SK-N-SH (cell line): ENCODE measurements around the gene CHRND. TPM values are rescaled to one million over a fixed set of nuclear protein-coding genes. Genes with fewer than 3 reads are reported as not detected.
"Not testable (repeated sequence)": the region's sequence is repeated elsewhere in the genome, so short reads cannot be mapped to it uniquely, and the experiment has no call there.

Source experiments
- CTCF ChIA-PET: fragments of 300-600, 350-600 bp; formaldehyde crosslinking; extraction: SDS; loops from one replicate; lab custom pipeline; 2021; lab: Yijun Ruan, JAX
- POLR2A ChIA-PET: fragments of 350-600 bp; sonication (Branson Sonifier 250); formaldehyde crosslinking; extraction: SDS; loops from one replicate; lab custom pipeline; 2020; ENCODE audit warnings: antibody characterized with exemption, inconsistent platforms; lab: Yijun Ruan, JAX
- DNase-seq: peaks from one replicate; pipeline ENCODE4 v3.0.0; 2012
- H2AFZ ChIP-seq: fragments of 200-600 bp; sonication (generic); 2 replicates; pipeline ENCODE4 v1.8.1; 2016; ENCODE audit warnings: antibody characterized with exemption, mild to moderate bottlenecking, low read depth
- H3F3A ChIP-seq: fragments of 200-600 bp; sonication (generic); replicated peaks from 2 replicates; pipeline ENCODE3; 2016; ENCODE audit warnings: antibody characterized with exemption, mild to moderate bottlenecking; ENCODE audit not compliant: insufficient read depth
- H3K27ac ChIP-seq, 2 experiments: fragments of 200-500 bp in 1 of 2; fragments of 200-600 bp in 1 of 2; sonication (Bioruptor generic) in 1 of 2; sonication (generic), shearing (Covaris generic) in 1 of 2; 2 replicates each; pipeline versions ENCODE4 v1.5.1 to v1.6.1; 2014 to 2016; ENCODE audit warnings: low read depth in 2 of 2, inconsistent platforms in 1 of 2, low read length in 1 of 2, mild to moderate bottlenecking in 1 of 2, mixed read lengths in 1 of 2
- H3K27me3 ChIP-seq: fragments of 200-600 bp; sonication (generic), shearing (Covaris generic); 2 replicates; pipeline ENCODE4 v1.6.1; 2016; ENCODE audit warnings: mixed run types; ENCODE audit not compliant: insufficient read depth
- H3K36me3 ChIP-seq, 2 experiments: fragments of 200-500 bp in 1 of 2; fragments of 200-600 bp in 1 of 2; sonication (Bioruptor generic) in 1 of 2; sonication (generic) in 1 of 2; replicated peaks in 1 of 2; 2 replicates each; pipeline versions ENCODE3 to v1.5.1; 2014 to 2016; ENCODE audit warnings: low read length in 1 of 2, mild to moderate bottlenecking in 1 of 2; ENCODE audit not compliant: insufficient read depth in 2 of 2, control insufficient read depth in 1 of 2
- H3K4me1 ChIP-seq, 2 experiments: fragments of 200-500 bp in 1 of 2; fragments of 200-600 bp in 1 of 2; sonication (Bioruptor generic) in 1 of 2; sonication (generic), shearing (Covaris generic) in 1 of 2; 2 replicates each; pipeline versions ENCODE4 v1.5.1 to v1.6.1; 2014 to 2016; ENCODE audit warnings: low read depth in 1 of 2, low read length in 1 of 2, mixed run types in 1 of 2; ENCODE audit not compliant: insufficient read depth in 2 of 2, control insufficient read depth in 1 of 2
- H3K4me2 ChIP-seq: fragments of 200-600 bp; sonication (generic), shearing (Covaris generic); 2 replicates; pipeline ENCODE4 v1.6.1; 2017; ENCODE audit warnings: mixed run types
- H3K4me3 ChIP-seq, 2 experiments: fragments of 200-500 bp in 1 of 2; fragments of 200-600 bp in 1 of 2; sonication (Bioruptor generic) in 1 of 2; sonication (generic), shearing (Covaris generic) in 1 of 2; 2 replicates each; pipeline versions ENCODE4 v1.5.1 to v1.8.1; 2014 to 2016; ENCODE audit warnings: low read depth in 2 of 2, inconsistent platforms in 1 of 2, low read length in 1 of 2, mild to moderate bottlenecking in 1 of 2, mixed read lengths in 1 of 2, moderate library complexity in 1 of 2
- H3K79me2 ChIP-seq: fragments of 200-600 bp; sonication (generic); 2 replicates; pipeline ENCODE4 v1.8.1; 2017; ENCODE audit warnings: mild to moderate bottlenecking; ENCODE audit not compliant: insufficient read depth
- H3K9ac ChIP-seq: fragments of 200-600 bp; sonication (generic); 2 replicates; pipeline ENCODE4 v1.6.1; 2017; ENCODE audit warnings: mixed run types
- H3K9me2 ChIP-seq: fragments of 200-600 bp; sonication (generic); 2 replicates; pipeline ENCODE4 v1.6.1; 2017; ENCODE audit warnings: mixed run types
- H3K9me3 ChIP-seq: fragments of 200-600 bp; sonication (generic); 2 replicates; pipeline ENCODE4 v1.6.1; 2017; ENCODE audit warnings: mixed run types, mild to moderate bottlenecking, moderate library complexity
- H4K20me1 ChIP-seq: fragments of 200-600 bp; sonication (generic); 2 replicates; pipeline ENCODE4 v1.6.1; 2017; ENCODE audit warnings: mild to moderate bottlenecking, mixed run types; ENCODE audit not compliant: insufficient read depth
- CHD2 ChIP-seq: fragments of 150-350 bp; IDR thresholded peaks from 2 replicates; pipeline ENCODE4 v1.6.1; 2018; ENCODE audit warnings: low read length; ENCODE audit not compliant: partially characterized antibody
- CTCF ChIP-seq: fragments of 200-600 bp; sonication (generic); IDR thresholded peaks from 2 replicates; pipeline ENCODE4 v1.6.1; 2017; ENCODE audit warnings: antibody characterized with exemption, mild to moderate bottlenecking, moderate library complexity
- ELF1 ChIP-seq: IDR thresholded peaks from 2 replicates; pipeline ENCODE4 v1.4.0; 2012
- EP300 ChIP-seq, 2 experiments: IDR thresholded peaks; 2 replicates each; pipeline versions ENCODE4 v1.4.0 to v1.6.1; 2012; ENCODE audit warnings: borderline replicate concordance in 1 of 2, low read depth in 1 of 2, low read length in 1 of 2
- FOXM1 ChIP-seq: IDR thresholded peaks from 2 replicates; pipeline ENCODE4 v1.4.0; 2012; ENCODE audit warnings: low read depth, mild to moderate bottlenecking
- GABPA ChIP-seq: IDR thresholded peaks from 2 replicates; pipeline ENCODE4 v1.4.0; 2012; ENCODE audit warnings: low read depth, mild to moderate bottlenecking
- GATA2 ChIP-seq: sonication (generic); formaldehyde crosslinking; IDR thresholded peaks from 2 replicates; pipeline ENCODE4 v1.5.0; 2020; ENCODE audit warnings: mild to moderate bottlenecking, missing genetic modification reagents
- IRF3 ChIP-seq: fragments of 150-350 bp; IDR thresholded peaks from 2 replicates; pipeline ENCODE4 v1.6.1; 2016; ENCODE audit warnings: mild to moderate bottlenecking, low read depth, low read length
- JUND ChIP-seq: IDR thresholded peaks from 2 replicates; pipeline ENCODE4 v1.4.0; 2012
- MEF2A ChIP-seq: IDR thresholded peaks from 2 replicates; pipeline ENCODE4 v1.4.0; 2012; ENCODE audit warnings: low read depth, borderline replicate concordance
- MXI1 ChIP-seq: IDR thresholded peaks from 2 replicates; pipeline ENCODE4 v1.6.1; 2012; ENCODE audit warnings: mild to moderate bottlenecking, low read depth, low read length, improper control_type of control experiment
- NFIC ChIP-seq: IDR thresholded peaks from 2 replicates; pipeline ENCODE4 v1.4.0; 2012; ENCODE audit warnings: borderline replicate concordance
- NRF1 ChIP-seq: IDR thresholded peaks from 2 replicates; pipeline ENCODE4 v1.6.1; 2012; ENCODE audit warnings: low read depth, mild to moderate bottlenecking, low read length
- POLR2AphosphoS5 ChIP-seq: IDR thresholded peaks from 2 replicates; pipeline ENCODE4 v1.6.1; 2012; ENCODE audit warnings: low read depth, low read length
- RCOR1 ChIP-seq: fragments of 150-350 bp; IDR thresholded peaks from 2 replicates; pipeline ENCODE4 v1.6.1; 2017; ENCODE audit warnings: antibody characterized with exemption, low read length
- RFX5 ChIP-seq: IDR thresholded peaks from 2 replicates; pipeline ENCODE4 v1.6.1; 2012; ENCODE audit warnings: mild to moderate bottlenecking, improper control_type of control experiment, low read length
- RXRA ChIP-seq: IDR thresholded peaks from 2 replicates; pipeline ENCODE4 v1.4.0; 2012; ENCODE audit warnings: low read depth, mild to moderate bottlenecking, borderline replicate concordance
- USF2 ChIP-seq: fragments of 150-350 bp; IDR thresholded peaks from 2 replicates; pipeline ENCODE4 v1.6.1; 2017; ENCODE audit warnings: antibody characterized with exemption, low read length, low read depth, borderline replicate concordance
- WGBS: methylation state at CpG from one replicate; pipeline ENCODE4 v1.1.6; 2017; ENCODE audit warnings: low lambda C conversion rate; 5-methylcytosine and 5-hydroxymethylcytosine counted together
- polyA plus RNA-seq, 3 experiments: library from polyadenylated mRNA; depleted of rRNA; stranded (reverse); fragments of >200 nt; gene quantifications; 2 replicates each; pipeline ENCODE4 v1.2.3, GENCODE V29; 2012
- TF ChIP-seq, protein P1 (sequence below): IDR thresholded peaks from 2 replicates; pipeline ENCODE4; 2012

CHRND gene
- polyA plus RNA-seq, 1 of the 3 experiments (the other 2 are of a cell fraction): 0.12 TPM

DNA sequence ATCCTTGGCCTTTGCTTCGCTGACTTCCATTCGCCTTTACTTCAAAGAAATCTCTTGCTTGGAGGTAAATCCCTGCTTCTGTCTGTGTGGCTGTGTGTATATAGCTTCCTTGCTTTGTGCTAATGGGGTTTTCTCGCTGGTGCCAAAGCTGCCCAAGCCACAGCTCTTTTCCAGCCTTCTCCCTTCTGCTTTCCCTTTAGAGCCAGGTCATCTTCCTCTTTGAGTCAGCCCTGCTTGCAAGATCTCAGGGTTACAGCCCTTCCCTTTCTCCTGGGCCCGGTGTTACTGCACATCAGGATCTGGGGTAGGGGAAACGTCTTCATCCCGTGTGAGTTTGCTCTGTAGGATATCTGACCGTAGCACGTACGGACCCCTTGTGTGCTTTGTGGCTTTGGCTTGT, 43.6 kb downstream of the CHRND start:
- H3K9me3 ChIP-seq: no peaks in the 10 kb centered on the region
- TF ChIP-seq NRF1: no peak
- no peak for TF ChIP-seq GATA2 (CRISPR knock-in tag)
- TF ChIP-seq CTCF: no peak
- TF ChIP-seq FOXM1: no peak
- no peak for TF ChIP-seq RCOR1
- TF ChIP-seq JUND: no peak
- no peak for TF ChIP-seq RFX5
- no peak for TF ChIP-seq ELF1
- no peak for TF ChIP-seq RXRA
- TF ChIP-seq, all 33 proteins: peak for 0
- H2AFZ ChIP-seq: no peak overlapping the region
- H3K4me1 ChIP-seq: no peaks in the 10 kb centered on the region
- no peak overlapping the region for H3K9ac ChIP-seq
- H3K27ac ChIP-seq: no peak overlapping the region
- H4K20me1 ChIP-seq: no peaks in the 10 kb centered on the region
- no peak overlapping the region for H3K4me3 ChIP-seq
- ChIA-PET CTCF (no interaction called here), POLR2A (no interaction called here)
- no peaks in the 10 kb centered on the region for H3K9me2 ChIP-seq
- H3K27me3 ChIP-seq: no peaks in the 10 kb centered on the region
- peaks cover 69 to 73% of the 10 kb centered on the region in 2 experiments for H3K36me3 ChIP-seq
- no peaks in the 10 kb centered on the region for H3K79me2 ChIP-seq
- no peak overlapping the region for H3K4me2 ChIP-seq
- WGBS: 98% methylated on average over 3 of the region's 9 CpGs
- H3F3A ChIP-seq: no peaks in the 10 kb centered on the region
- no peak for DNase-seq

DNA sequence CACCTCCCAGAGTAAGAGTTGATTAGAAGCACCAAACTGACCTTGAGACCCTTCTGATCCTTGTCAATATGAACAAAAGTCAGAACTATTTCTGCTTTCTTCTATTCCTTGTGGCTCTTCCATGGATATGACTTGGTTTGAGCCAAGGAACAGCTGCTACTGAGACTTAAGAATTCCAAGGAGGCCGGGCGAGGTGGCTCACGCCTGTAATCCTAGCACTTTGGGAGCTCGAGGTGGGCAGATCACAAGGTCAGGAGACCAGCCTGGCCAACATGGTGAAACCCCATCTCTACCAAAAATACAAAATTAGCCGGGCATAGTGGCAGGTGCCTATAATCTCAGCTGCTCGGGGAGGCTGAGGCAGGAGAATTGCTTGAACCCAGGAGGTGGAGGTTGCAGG, 44.5 kb downstream of the CHRND start:
- H4K20me1 ChIP-seq, H3K27ac ChIP-seq, H3K27me3 ChIP-seq, H3F3A ChIP-seq, DNase-seq, H3K9me3 ChIP-seq, H3K9ac ChIP-seq, H2AFZ ChIP-seq, H3K4me2 ChIP-seq, POLR2A ChIA-PET, H3K4me1 ChIP-seq, H3K4me3 ChIP-seq, H3K9me2 ChIP-seq, H3K79me2 ChIP-seq: not testable (repeated sequence)
- H3K36me3 ChIP-seq: peaks cover 67 to 76% of the 10 kb centered on the region in 2 experiments
- 91% methylated on average over 6 of the region's 6 CpGs for WGBS
- CTCF ChIA-PET: interaction anchor here (2.3 kb wide), 1 partner anchor 10 kb away, joined by 6 read pairs; no protein-coding TSS in a partner anchor

DNA sequence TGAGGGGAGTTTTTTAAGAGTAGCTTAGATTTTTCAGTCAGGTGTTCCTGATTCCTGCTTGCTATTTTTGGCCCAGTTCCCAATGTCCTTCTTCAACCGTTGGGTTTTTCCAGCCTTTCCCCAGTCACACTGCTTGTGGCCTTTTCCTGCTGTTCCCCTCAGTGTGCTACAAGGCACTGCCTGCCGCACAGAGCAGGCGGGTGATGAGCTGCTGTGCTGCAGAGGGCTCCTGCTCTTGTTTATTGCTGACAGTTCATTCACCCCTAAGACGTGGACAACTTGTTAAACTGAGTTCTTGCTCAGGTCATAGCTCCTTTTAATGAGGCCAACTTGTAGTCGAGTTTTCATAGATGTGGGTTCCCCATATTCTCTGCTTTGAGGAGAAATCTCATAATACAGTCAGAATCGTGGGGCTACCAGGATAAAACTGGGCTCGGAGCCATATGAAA, 45.1 kb downstream of the CHRND start:
- POLR2A ChIA-PET: no interaction called here
- TF ChIP-seq IRF3 (no peak), NRF1 (no peak), NFIC (no peak), ELF1 (no peak), FOXM1 (no peak), RCOR1 (no peak), RFX5 (no peak), EP300 (IDR thresholded peaks at IDR 0.05; ENCODE audit: borderline replicate concordance in 1 of 2, low read depth in 1 of 2, low read length in 1 of 2) (no peak), MEF2A (no peak), JUND (no peak), POLR2AphosphoS5 (no peak), USF2 (no peak), MXI1 (no peak), GABPA (no peak), CHD2 (no peak)
- TF ChIP-seq, protein P1, sequence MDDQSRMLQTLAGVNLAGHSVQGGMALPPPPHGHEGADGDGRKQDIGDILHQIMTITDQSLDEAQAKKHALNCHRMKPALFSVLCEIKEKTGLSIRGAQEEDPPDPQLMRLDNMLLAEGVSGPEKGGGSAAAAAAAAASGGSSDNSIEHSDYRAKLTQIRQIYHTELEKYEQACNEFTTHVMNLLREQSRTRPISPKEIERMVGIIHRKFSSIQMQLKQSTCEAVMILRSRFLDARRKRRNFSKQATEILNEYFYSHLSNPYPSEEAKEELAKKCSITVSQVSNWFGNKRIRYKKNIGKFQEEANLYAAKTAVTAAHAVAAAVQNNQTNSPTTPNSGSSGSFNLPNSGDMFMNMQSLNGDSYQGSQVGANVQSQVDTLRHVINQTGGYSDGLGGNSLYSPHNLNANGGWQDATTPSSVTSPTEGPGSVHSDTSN: no peak

More for the DNA sequence above, 45.1 kb downstream of the CHRND start:
- Histone ChIP-seq H3K79me2 (no peaks in the 10 kb centered on the region), H3K4me1 (no peaks in the 10 kb centered on the region), H3K27me3 (no peaks in the 10 kb centered on the region), H3K27ac (no peak overlapping the region), H3F3A (no peaks in the 10 kb centered on the region), H3K9ac (no peak overlapping the region), H2AFZ (no peak overlapping the region), H3K9me2 (no peaks in the 10 kb centered on the region), H3K4me3 (no peak overlapping the region), H3K9me3 (no peaks in the 10 kb centered on the region), H3K4me2 (no peak overlapping the region), H4K20me1 (no peaks in the 10 kb centered on the region), H3K36me3 (peaks cover 61 to 76% of the 10 kb centered on the region in 2 experiments)
- CTCF ChIA-PET: interaction anchor here (1.3 to 2.3 kb wide), 2 partner anchors 9 to 11 kb away, joined by 4 to 6 read pairs; no protein-coding TSS in a partner anchor
- DNase-seq: no peak
- WGBS: 84% methylated on average over 7 of the region's 7 CpGs
